Nephron (organoid): Measurements from ENCODE around the gene CAPNS1.

Source experiments
- H3K27ac Mint-ChIP-seq, 3 experiments: 2 replicates each; pipeline ENCODE4 v1.8.0; 2020; ENCODE audit warnings: mixed read lengths in 3 of 3, mild to moderate bottlenecking in 2 of 3, moderate library complexity in 1 of 3
- H3K27me3 Mint-ChIP-seq: 2 replicates; pipeline ENCODE4 v1.8.0; 2021; ENCODE audit warnings: low read depth, mild to moderate bottlenecking, moderate library complexity, mixed read lengths
- H3K36me3 Mint-ChIP-seq: 2 replicates; pipeline ENCODE4 v1.8.0; 2020; ENCODE audit warnings: low read depth, mixed read lengths
- H3K4me1 Mint-ChIP-seq: 2 replicates; pipeline ENCODE4 v1.8.0; 2020; ENCODE audit warnings: mixed read lengths
- H3K4me3 Mint-ChIP-seq, 3 experiments: 2 replicates each; pipeline ENCODE4 v1.8.0; 2020; ENCODE audit warnings: mild to moderate bottlenecking in 3 of 3, mixed read lengths in 3 of 3, moderate library complexity in 2 of 3
- H3K9me3 Mint-ChIP-seq: 2 replicates; pipeline ENCODE4 v1.8.0; 2020; ENCODE audit warnings: mixed read lengths
- CTCF ChIP-seq, 3 experiments: fragments of 200-600 bp; sonication (generic); IDR thresholded peaks; one replicate each; pipeline ENCODE4 v1.5.0; 2021; ENCODE audit warnings: antibody characterized with exemption in 3 of 3; ENCODE audit not compliant: unreplicated experiment in 3 of 3

The CAPNS1 gene

DNA sequence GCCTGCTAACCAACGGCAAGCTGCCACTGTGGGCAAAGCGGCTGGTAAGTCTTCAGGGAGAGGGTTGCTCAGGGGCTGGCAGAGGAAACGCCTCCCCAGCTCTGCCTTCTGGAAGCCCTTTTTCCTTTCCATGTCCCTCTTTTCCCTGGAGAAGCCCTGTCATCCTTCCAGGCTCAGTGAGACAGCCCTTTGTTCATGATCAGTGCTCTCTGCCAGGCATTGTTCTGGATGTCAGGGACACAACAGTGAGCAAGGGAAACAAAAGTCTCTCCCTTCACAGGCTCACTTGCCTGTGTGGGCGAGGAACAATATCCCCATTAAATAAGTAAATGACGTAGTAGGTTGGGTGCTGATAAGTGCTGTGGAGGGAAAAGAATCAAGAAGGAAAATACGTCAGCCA is 42.8 kb upstream of the CAPNS1 start:
- peaks cover 18% of the 10 kb centered on the region for H3K36me3 Mint-ChIP-seq
- H3K27ac Mint-ChIP-seq: no peak overlapping the region
- H3K4me3 Mint-ChIP-seq: no peak overlapping the region
- no peak for TF ChIP-seq CTCF (IDR thresholded peaks at IDR 0.05; ENCODE audit: unreplicated experiment in 3 of 3)
- peaks cover 3% of the 10 kb centered on the region for H3K27me3 Mint-ChIP-seq
- H3K4me1 Mint-ChIP-seq: no peaks in the 10 kb centered on the region
- H3K9me3 Mint-ChIP-seq: no peaks in the 10 kb centered on the region

GRCh38 chr19:36099166-36099785 is 40.6 kb upstream of the CAPNS1 start:
- H3K36me3 Mint-ChIP-seq: peaks cover 9% of the 10 kb centered on the region

GRCh38 chr19:36100476-36100875 is 39.4 kb upstream of the CAPNS1 start:
- H3K4me3 Mint-ChIP-seq: no peak overlapping the region
- H3K9me3 Mint-ChIP-seq: no peaks in the 10 kb centered on the region
- H3K27me3 Mint-ChIP-seq: no peaks in the 10 kb centered on the region
- peaks cover 9% of the 10 kb centered on the region for H3K36me3 Mint-ChIP-seq
- no peaks in the 10 kb centered on the region for H3K4me1 Mint-ChIP-seq
- H3K27ac Mint-ChIP-seq: no peak overlapping the region
- TF ChIP-seq CTCF (IDR thresholded peaks at IDR 0.05; ENCODE audit: unreplicated experiment in 3 of 3): no peak

More at GRCh38 chr19:36099166-36099785, 40.6 kb upstream of the CAPNS1 start:
- Mint-ChIP-seq H3K27me3 (no peaks in the 10 kb centered on the region), H3K9me3 (no peaks in the 10 kb centered on the region), H3K4me1 (no peaks in the 10 kb centered on the region), H3K4me3 (no peak overlapping the region), H3K27ac (no peak overlapping the region)
- TF ChIP-seq CTCF (IDR thresholded peaks at IDR 0.05; ENCODE audit: unreplicated experiment in 3 of 3): no peak

DNA sequence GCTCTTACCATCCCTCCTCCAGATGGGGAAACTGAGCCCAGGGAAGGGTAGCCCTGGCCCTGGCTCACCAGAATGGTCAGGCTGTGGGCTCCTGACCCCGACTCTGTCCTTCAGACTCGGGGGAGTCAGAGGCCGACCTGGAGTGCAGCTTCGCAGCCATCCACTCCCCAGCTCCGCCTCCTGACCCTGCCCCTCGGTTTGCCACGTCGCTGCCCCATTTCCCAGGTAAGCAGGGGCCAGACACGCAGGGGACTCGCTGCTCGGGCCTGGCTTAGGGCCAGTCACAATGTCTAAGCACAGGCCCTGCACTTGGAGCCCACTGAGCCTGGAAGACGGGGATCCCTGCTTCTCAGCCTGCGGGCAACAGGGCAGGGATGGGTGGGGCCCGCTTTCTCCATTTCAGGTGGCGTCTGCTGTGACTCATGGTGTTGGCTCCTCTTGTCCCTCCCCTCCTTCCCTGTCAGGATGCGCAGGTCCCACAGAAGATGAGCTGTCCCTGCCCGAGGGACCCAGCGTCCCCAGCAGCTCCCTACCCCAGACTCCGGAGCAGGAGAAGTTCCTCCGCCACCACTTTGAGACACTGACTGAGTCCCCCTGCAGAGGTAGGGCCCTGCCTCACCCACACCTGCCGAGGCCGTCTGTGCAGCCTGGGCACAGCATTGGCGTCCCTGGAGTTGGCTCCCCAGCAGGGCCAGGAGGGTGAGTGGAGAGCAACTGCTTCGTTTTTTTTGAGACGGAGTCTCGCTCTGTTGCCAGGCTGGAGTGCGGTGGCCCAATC is 38.1 kb upstream of the CAPNS1 start:
- H3K9me3 Mint-ChIP-seq: no peaks in the 10 kb centered on the region
- no peak overlapping the region for H3K4me3 Mint-ChIP-seq
- no peak overlapping the region for H3K27ac Mint-ChIP-seq
- H3K4me1 Mint-ChIP-seq: no peaks in the 10 kb centered on the region
- peaks cover 6% of the 10 kb centered on the region for H3K36me3 Mint-ChIP-seq
- no peak for TF ChIP-seq CTCF (IDR thresholded peaks at IDR 0.05; ENCODE audit: unreplicated experiment in 3 of 3)
- no peaks in the 10 kb centered on the region for H3K27me3 Mint-ChIP-seq

DNA sequence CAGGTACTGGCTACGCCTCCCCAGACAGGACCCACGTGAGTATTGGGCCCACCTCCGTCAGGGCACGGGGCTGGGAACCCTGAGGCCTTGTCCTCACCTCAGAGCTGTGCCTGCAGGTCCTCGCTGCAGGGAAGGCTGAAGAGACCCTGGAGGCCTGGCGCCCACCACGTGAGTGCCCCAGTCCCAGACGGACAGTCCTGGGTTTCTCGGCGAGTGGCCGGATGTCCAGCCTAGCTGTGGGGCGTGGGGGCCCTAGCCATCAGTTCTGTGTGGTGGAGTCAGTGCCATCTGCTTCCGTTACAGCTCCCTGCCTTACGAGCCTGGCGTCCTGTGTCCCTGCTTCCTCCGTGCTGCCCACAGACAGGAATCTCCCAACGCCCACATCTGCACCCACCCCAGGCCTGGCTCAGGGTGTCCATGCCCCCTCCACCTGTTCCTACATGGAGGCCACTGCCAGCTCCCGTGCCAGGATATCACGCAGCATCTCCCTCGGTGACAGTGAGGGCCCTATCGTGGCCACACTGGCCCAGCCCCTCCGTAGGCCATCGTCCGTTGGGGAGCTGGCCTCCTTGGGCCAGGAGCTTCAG is 36.7 kb upstream of the CAPNS1 start:
- Mint-ChIP-seq H3K4me3 (no peak overlapping the region), H3K9me3 (no peaks in the 10 kb centered on the region), H3K36me3 (peaks cover 9% of the 10 kb centered on the region), H3K27ac (no peak overlapping the region), H3K4me1 (no peaks in the 10 kb centered on the region), H3K27me3 (no peaks in the 10 kb centered on the region)
- TF ChIP-seq CTCF (IDR thresholded peaks at IDR 0.05; ENCODE audit: unreplicated experiment in 3 of 3): no peak
